HL-60 (cell line): ENCODE measurements around the gene TMEM88.
A peak's percentile ranks its signal among the peaks of the same experiment; 100 is the strongest.

ENCODE experiments used
- DNase-seq, 2 experiments: peaks; one replicate each; pipeline ENCODE4 v3.0.0-alpha.2; 2010 to 2020; ENCODE audit warnings: low read depth in 1 of 2, low spot score in 1 of 2
- H3K27ac ChIP-seq: fragments of 250-450 bp; sonication (Bioruptor Pico); replicated peaks from 2 replicates; pipeline ENCODE4 v1.5.1; 2020; ENCODE audit warnings: mild to moderate bottlenecking, moderate library complexity
- H3K27me3 ChIP-seq: fragments of 250-450 bp; sonication (Bioruptor Pico); 2 replicates; pipeline ENCODE4 v1.5.1; 2021; ENCODE audit warnings: mild to moderate bottlenecking, moderate library complexity; ENCODE audit not compliant: insufficient read depth, poor library complexity, severe bottlenecking
- H3K4me3 ChIP-seq: replicated peaks from 2 replicates; pipeline ENCODE4 v1.5.1; 2011; ENCODE audit warnings: mild to moderate bottlenecking, control low read depth, low read length; ENCODE audit not compliant: insufficient read depth
- GABPA ChIP-seq: IDR thresholded peaks from 2 replicates; pipeline ENCODE4 v1.6.1; 2012; ENCODE audit warnings: low read depth
- POLR2AphosphoS5 ChIP-seq: IDR thresholded peaks from 2 replicates; pipeline ENCODE4 v1.6.1; 2012; ENCODE audit warnings: low read depth
- REST ChIP-seq: IDR thresholded peaks from 2 replicates; pipeline ENCODE4 v1.6.1; 2012; ENCODE audit warnings: low read depth; ENCODE audit not compliant: insufficient replicate concordance
- SPI1 ChIP-seq: IDR thresholded peaks from 2 replicates; pipeline ENCODE4 v1.6.1; 2012; ENCODE audit warnings: low read depth, mild to moderate bottlenecking, borderline replicate concordance
- TF ChIP-seq, protein P1 (sequence below): IDR thresholded peaks from one replicate; pipeline ENCODE4 v1.5.1; 2011; ENCODE audit warnings: low read length, control low read depth, inconsistent platforms; ENCODE audit not compliant: insufficient read depth

Gene TMEM88

DNA sequence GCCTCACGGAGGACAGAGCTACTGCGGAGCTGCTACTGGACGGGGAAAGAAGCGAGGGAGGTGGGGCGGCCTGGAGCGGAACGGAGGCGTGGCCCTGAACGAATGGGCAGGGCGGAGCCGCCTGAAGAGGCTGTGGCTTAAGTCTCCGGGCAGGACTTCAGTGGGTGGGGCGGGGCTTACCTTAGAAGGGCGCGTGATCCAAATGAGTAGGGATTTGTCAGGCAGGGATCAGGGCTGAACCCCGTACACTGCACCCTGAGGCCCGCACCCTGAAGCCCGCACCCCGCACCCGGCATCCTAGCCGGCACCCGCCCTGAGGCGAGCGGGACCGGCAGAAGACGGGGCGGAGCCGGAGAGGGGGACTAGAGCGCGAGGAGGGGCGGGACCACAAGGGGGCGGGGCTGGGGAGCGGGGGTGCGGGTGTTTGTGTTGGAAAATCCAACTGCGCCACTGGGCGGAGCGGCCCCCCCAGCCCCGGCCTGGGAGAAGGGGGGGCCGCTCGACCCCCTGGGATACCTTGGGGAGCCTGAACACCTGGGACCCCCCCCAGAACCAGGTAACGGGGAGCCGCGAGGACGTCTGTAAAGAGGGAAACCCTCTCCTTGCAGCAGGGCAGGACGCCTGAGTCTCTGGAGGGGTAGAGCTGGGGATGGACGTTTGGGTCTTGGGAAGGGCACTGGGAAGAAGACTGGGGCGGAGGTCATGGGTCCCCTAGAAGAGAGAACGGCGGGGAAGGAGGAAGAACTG is 20.9 kb upstream of the TMEM88 start, which contains the start of gene KDM6B:
Gene KDM6B (plus strand): TSS at position 423 of the 747 bp plus-strand sequence. CDS start 11,338 bp downstream, outside the sequence.
- Histone ChIP-seq H3K4me3 (peak within 1 kb of the TSS; percentile 56), H3K27me3 (no peaks in the 10 kb centered on the region), H3K27ac (peak within 1 kb of the TSS; percentile 95)
- peak in 1 of 2 experiments; percentile 79 for DNase-seq
- TF ChIP-seq SPI1 = no peak

DNA sequence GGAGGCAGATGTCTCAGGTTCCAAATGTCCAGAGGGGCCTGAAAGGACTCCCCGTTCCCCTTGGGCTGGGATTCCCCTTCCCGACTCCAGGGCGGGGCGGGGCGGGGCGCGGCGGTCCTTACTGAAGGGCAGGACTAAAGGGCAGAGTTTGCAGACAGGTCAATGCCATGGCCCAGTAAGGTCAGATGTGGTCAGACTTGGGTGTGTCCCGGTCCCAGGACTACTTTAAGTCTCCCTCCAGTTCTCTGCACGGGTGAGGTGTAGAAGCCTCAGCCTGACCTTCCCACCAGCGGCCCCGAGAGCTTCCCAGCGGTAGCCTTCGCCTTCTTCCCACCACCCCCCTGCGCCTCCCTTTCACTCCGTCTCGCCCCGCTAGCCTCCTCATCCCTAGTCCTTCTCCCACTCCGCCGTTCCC is 20.3 kb upstream of the TMEM88 start:
- peak overlapping the region; percentile 95 for H3K27ac ChIP-seq
- peak overlapping the region; percentile 56 for H3K4me3 ChIP-seq
- H3K27me3 ChIP-seq = no peaks in the 10 kb centered on the region
- no peak for DNase-seq
- TF ChIP-seq REST (no peak), SPI1 (no peak), GABPA (no peak), POLR2AphosphoS5 (no peak)
- TF ChIP-seq, protein P1, sequence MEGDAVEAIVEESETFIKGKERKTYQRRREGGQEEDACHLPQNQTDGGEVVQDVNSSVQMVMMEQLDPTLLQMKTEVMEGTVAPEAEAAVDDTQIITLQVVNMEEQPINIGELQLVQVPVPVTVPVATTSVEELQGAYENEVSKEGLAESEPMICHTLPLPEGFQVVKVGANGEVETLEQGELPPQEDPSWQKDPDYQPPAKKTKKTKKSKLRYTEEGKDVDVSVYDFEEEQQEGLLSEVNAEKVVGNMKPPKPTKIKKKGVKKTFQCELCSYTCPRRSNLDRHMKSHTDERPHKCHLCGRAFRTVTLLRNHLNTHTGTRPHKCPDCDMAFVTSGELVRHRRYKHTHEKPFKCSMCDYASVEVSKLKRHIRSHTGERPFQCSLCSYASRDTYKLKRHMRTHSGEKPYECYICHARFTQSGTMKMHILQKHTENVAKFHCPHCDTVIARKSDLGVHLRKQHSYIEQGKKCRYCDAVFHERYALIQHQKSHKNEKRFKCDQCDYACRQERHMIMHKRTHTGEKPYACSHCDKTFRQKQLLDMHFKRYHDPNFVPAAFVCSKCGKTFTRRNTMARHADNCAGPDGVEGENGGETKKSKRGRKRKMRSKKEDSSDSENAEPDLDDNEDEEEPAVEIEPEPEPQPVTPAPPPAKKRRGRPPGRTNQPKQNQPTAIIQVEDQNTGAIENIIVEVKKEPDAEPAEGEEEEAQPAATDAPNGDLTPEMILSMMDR = no peak

GRCh38 chr17:7834957-7835813 is 19.7 kb upstream of the TMEM88 start:
- peak; percentile 88 to 92 for DNase-seq

More at GRCh38 chr17:7834957-7835813, 19.7 kb upstream of the TMEM88 start:
- H3K27ac ChIP-seq = peak overlapping the region; percentile 95
- H3K27me3 ChIP-seq = no peaks in the 10 kb centered on the region
- TF ChIP-seq REST (no peak), SPI1 (no peak), GABPA (no peak), POLR2AphosphoS5 (no peak)
- TF ChIP-seq, protein P1 = no peak
- peak overlapping the region; percentile 56 for H3K4me3 ChIP-seq
